Measurements from ENCODE around the gene HPX. TPM values are rescaled to one million over a fixed set of nuclear protein-coding genes. Genes with fewer than 3 reads are reported as not detected.
A peak's percentile ranks its signal among the peaks of the same experiment; 100 is the strongest.

Gene HPX
- total and polyA plus RNA-seq, 2 of the 13 experiments (the other 11 are each of a cell fraction or from before 2014, with no cell fraction given) = 9.2 to 57.4 TPM

- H2AFZ ChIP-seq (ENCODE audit: low read length) = no peak overlapping the region
- no peaks in the 10 kb centered on the region; the same call in 1 of the 2 replicates for H4K20me1 ChIP-seq (ENCODE audit: insufficient read depth, low read length)
- POLR2A ChIA-PET = no interaction called here
- in situ Hi-C loops (cut with HindIII; ENCODE audit: extremely low pct_ligation_motif_present, low pct_unique_long_range_greater_than_20kb) (loop anchor here (10.0 kb wide), 1 partner anchor 124 kb away; the partner anchor contains the start of genes ILK and RRP8), intact Hi-C loops (cut with micrococcal nuclease; ENCODE audit: unreplicated experiment) (loop anchor here (2.0 to 10.0 kb wide), 5 partner anchors 24 to 246 kb away; partner anchors contain the start of genes CNGA4, FHIP1B, MRPL17 and TAF10)
- WGBS (ENCODE audit: low lambda C conversion rate) = 59% methylated on average over 9 of the region's 9 CpGs
- H3K79me2 ChIP-seq (ENCODE audit: insufficient read depth, low read length) = peaks cover 39% of the 10 kb centered on the region
- H3K9ac ChIP-seq (ENCODE audit: insufficient read depth, low read depth, low read length) = peak overlapping the region; percentile 95
- H3K4me3 ChIP-seq (replicated peaks in 1 of 3; ENCODE audit: insufficient read depth in 1 of 3, low read depth in 2 of 3, low read length in 3 of 3) = peak overlapping the region; percentile 86 to 92 (median 86)
- DNase-seq (ENCODE audit: low spot score) = no peak
- H3K4me2 ChIP-seq (ENCODE audit: low read depth, low read length) = peak overlapping the region; percentile 86
- H3K4me1 ChIP-seq (ENCODE audit: insufficient read depth, low read length) = peaks cover 62% of the 10 kb centered on the region
- peak overlapping the region; percentile 95 for H3K27ac ChIP-seq (ENCODE audit: extremely low read length, insufficient read depth, low read length)
- TSS peak; percentile 65 for BruUV-seq (replicated peaks)
- H3K27me3 ChIP-seq (ENCODE audit: control insufficient read depth in 1 of 2, insufficient read depth in 2 of 2, low read length in 2 of 2) = no peaks in the 10 kb centered on the region; a peak in 1 of 5 replicates
- H3K9me3 ChIP-seq (ENCODE audit: low read length) = no peaks in the 10 kb centered on the region
- FAIRE-seq = no peak
- no peak for ATAC-seq
- CTCF ChIA-PET (ENCODE audit: low intra/inter-chr PET ratio, low total read pairs) = no interaction called here
- peaks cover 10 to 41% of the 10 kb centered on the region in 2 experiments for H3K36me3 ChIP-seq (replicated peaks in 1 of 2; ENCODE audit: control insufficient read depth in 1 of 2, insufficient read depth in 2 of 2, low read length in 2 of 2)
- no peak for TF ChIP-seq ZNF747 (CRISPR knock-in tag; IDR thresholded peaks at IDR 0.05; ENCODE audit: borderline replicate concordance)
- peak; percentile 56; the same call in 1 of the 2 replicates for TF ChIP-seq ZKSCAN1 (IDR thresholded peaks at IDR 0.05; ENCODE audit: low read length)
- 0 out of 2 replicates have a peak, but pooled peaks have one; percentile 21 for TF ChIP-seq ZNF383 (CRISPR knock-in tag; IDR thresholded peaks at IDR 0.05; ENCODE audit: borderline replicate concordance)
- no peak for TF ChIP-seq RNF219 (CRISPR knock-in tag; IDR thresholded peaks at IDR 0.05)
- TF ChIP-seq, protein P1, sequence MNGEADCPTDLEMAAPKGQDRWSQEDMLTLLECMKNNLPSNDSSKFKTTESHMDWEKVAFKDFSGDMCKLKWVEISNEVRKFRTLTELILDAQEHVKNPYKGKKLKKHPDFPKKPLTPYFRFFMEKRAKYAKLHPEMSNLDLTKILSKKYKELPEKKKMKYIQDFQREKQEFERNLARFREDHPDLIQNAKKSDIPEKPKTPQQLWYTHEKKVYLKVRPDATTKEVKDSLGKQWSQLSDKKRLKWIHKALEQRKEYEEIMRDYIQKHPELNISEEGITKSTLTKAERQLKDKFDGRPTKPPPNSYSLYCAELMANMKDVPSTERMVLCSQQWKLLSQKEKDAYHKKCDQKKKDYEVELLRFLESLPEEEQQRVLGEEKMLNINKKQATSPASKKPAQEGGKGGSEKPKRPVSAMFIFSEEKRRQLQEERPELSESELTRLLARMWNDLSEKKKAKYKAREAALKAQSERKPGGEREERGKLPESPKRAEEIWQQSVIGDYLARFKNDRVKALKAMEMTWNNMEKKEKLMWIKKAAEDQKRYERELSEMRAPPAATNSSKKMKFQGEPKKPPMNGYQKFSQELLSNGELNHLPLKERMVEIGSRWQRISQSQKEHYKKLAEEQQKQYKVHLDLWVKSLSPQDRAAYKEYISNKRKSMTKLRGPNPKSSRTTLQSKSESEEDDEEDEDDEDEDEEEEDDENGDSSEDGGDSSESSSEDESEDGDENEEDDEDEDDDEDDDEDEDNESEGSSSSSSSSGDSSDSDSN (CRISPR knock-in tag; IDR thresholded peaks at IDR 0.05) = no peak
- TF ChIP-seq ZNF224 (CRISPR knock-in tag; IDR thresholded peaks at IDR 0.05) = 0 out of 2 replicates have a peak, but pooled peaks have one; percentile 43
- TF ChIP-seq HOMEZ (CRISPR knock-in tag; IDR thresholded peaks at IDR 0.05; ENCODE audit: low read depth) = no peak
- TF ChIP-seq FOXC1 (CRISPR knock-in tag; IDR thresholded peaks at IDR 0.05; ENCODE audit: borderline replicate concordance) = no peak
- TF ChIP-seq ZSCAN9 (CRISPR knock-in tag; IDR thresholded peaks at IDR 0.05; ENCODE audit: borderline replicate concordance) = no peak
- TF ChIP-seq HDAC1 (CRISPR knock-in tag; IDR thresholded peaks at IDR 0.05) = no peak
Measured at GRCh38 chr11:6480299-6480914, 39.6 kb upstream of the HPX start.

Measured in HepG2 (cell line).